ENCODE measurements around the gene CST9L.

The CST9L gene

GRCh38 chr20:23551383-23551782 is 16.9 kb downstream of the CST9L start:
- Histone ChIP-seq H3K4me3 (ENCODE audit: low read length) (no peak overlapping the region), H3K27me3 (ENCODE audit: control insufficient read depth, insufficient read depth, low read length) (no peaks in the 10 kb centered on the region), H3K4me1 (ENCODE audit: control insufficient read depth, insufficient read depth, low read length) (no peaks in the 10 kb centered on the region), H3K9ac (ENCODE audit: low read length) (no peak overlapping the region), H3K36me3 (ENCODE audit: control insufficient read depth, insufficient read depth, low read length) (no peaks in the 10 kb centered on the region), H3K27ac (ENCODE audit: low read depth, low read length) (no peak overlapping the region)

DNA sequence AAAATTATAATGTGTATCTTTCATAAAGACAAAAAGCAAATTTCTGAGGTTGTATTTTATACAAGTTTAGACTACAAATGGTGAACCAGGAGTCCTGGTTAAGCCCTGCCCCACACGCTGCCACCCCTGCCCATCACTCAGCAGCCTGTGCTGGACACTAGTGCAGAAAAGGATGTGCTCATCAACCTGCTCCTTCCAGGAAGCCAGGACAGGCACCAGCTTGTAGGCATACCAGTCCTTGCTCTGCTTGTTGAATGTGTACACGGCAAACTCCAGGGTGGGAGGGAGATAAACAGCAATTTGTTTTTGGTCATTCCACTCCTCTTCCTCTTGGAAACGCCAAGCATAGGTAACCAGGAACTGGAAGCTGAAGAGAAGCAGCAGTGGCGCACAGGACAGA is 18.1 kb downstream of the CST9L start:
- no peak overlapping the region for H3K9ac ChIP-seq (ENCODE audit: low read length)
- no peaks in the 10 kb centered on the region for H3K36me3 ChIP-seq (ENCODE audit: control insufficient read depth, insufficient read depth, low read length)
- H3K27me3 ChIP-seq (ENCODE audit: control insufficient read depth, insufficient read depth, low read length), result no peaks in the 10 kb centered on the region
- H3K4me3 ChIP-seq (ENCODE audit: low read length), result no peak overlapping the region
- H3K4me1 ChIP-seq (ENCODE audit: control insufficient read depth, insufficient read depth, low read length), result no peaks in the 10 kb centered on the region
- no peak overlapping the region for H3K27ac ChIP-seq (ENCODE audit: low read depth, low read length)

- Histone ChIP-seq H3K9ac (ENCODE audit: low read length) (no peak overlapping the region), H3K36me3 (ENCODE audit: control insufficient read depth, insufficient read depth, low read length) (no peaks in the 10 kb centered on the region), H3K4me1 (ENCODE audit: control insufficient read depth, insufficient read depth, low read length) (no peaks in the 10 kb centered on the region), H3K27me3 (ENCODE audit: control insufficient read depth, insufficient read depth, low read length) (no peaks in the 10 kb centered on the region), H3K27ac (ENCODE audit: low read depth, low read length) (no peak overlapping the region), H3K4me3 (ENCODE audit: low read length) (no peak overlapping the region)
These were observed 19.9 kb downstream of the CST9L start for GRCh38 chr20:23548408-23548807.

DNA sequence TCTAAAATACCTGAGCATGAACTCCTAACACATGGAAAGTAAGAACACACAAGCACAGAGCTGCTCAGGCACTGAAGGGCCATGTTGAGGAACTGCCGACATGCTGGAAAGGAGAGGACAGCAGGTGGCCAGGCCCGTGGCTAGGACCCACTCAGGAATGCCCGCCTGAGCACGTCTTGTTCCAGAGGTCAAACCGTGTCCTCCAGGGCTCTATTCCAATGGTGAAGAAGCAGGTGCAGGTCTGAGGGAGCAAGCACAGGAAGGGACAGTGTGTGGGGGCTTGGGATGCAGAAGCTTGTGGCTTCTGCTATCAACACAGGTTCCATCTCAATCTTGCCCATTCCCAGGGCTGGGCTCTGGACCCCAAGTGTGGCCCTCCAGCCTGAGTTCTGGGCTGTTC is 20.7 kb downstream of the CST9L start:
- Histone ChIP-seq H3K4me1 (ENCODE audit: control insufficient read depth, insufficient read depth, low read length) (no peaks in the 10 kb centered on the region), H3K27me3 (ENCODE audit: control insufficient read depth, insufficient read depth, low read length) (no peaks in the 10 kb centered on the region), H3K36me3 (ENCODE audit: control insufficient read depth, insufficient read depth, low read length) (no peaks in the 10 kb centered on the region), H3K4me3 (ENCODE audit: low read length) (no peak overlapping the region), H3K27ac (ENCODE audit: low read depth, low read length) (no peak overlapping the region), H3K9ac (ENCODE audit: low read length) (no peak overlapping the region)

DNA sequence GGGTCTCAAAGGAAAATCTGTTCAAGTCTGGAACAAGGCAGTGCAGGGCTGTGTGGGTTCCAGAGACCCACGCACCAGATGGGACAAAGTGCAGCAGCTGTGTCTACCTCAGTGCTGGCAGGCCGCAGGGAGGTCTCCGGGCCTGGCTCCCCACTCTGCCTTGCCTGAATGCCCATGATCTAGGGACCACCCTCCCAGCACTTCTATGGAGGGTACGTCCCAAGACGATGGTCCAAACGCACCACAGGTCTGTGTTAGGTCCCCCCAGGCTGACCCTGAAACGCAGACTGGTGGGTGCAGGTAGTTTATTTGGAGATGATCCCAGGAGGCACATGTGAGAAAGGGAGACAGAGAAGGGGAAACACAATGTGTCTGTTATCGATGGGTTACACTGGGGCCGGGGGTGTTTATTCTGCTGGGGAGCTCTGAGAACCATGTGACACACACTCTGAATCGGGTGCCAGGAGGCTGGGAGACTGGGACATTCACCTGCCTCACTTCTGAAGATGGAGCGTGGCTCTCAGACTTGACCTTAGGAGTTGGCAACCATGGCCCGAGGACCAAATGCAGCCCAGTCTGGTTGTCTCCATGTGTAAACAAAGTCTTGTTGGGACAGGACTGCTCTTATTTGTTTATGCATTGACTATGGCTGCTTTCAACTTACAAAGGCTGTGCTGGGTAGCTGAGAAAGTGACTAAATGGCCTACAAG is 21.7 kb downstream of the CST9L start:
- no peaks in the 10 kb centered on the region for H3K4me1 ChIP-seq (ENCODE audit: control insufficient read depth, insufficient read depth, low read length)
- no peak overlapping the region for H3K4me3 ChIP-seq (ENCODE audit: low read length)
- H3K36me3 ChIP-seq (ENCODE audit: control insufficient read depth, insufficient read depth, low read length), result no peaks in the 10 kb centered on the region
- H3K27ac ChIP-seq (ENCODE audit: low read depth, low read length), result no peak overlapping the region
- no peaks in the 10 kb centered on the region for H3K27me3 ChIP-seq (ENCODE audit: control insufficient read depth, insufficient read depth, low read length)
- H3K9ac ChIP-seq (ENCODE audit: low read length), result no peak overlapping the region

DNA sequence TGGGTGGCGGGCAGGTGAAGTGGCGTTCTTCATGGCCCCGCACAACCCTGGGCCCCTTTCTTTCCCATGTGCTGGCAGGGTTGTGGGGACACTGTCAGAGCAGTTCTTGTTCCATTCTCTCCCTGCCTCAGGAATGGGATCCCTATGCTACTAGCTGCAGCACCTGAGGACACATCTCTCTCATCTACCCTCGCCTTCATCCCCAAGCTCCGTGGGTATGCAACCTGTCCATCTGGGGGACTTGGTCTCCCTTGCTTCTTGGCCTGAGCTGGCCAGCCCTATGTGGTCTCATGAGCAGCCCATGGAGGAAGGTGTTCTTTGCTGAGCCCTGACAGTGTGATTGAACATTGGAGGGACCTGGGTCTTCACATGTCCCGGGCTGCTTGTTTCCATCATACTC is 24.2 kb downstream of the CST9L start:
- H3K27me3 ChIP-seq (ENCODE audit: control insufficient read depth, insufficient read depth, low read length), result no peaks in the 10 kb centered on the region
- no peak overlapping the region for H3K27ac ChIP-seq (ENCODE audit: low read depth, low read length)
- H3K4me3 ChIP-seq (ENCODE audit: low read length), result no peak overlapping the region
- no peaks in the 10 kb centered on the region for H3K36me3 ChIP-seq (ENCODE audit: control insufficient read depth, insufficient read depth, low read length)
- H3K4me1 ChIP-seq (ENCODE audit: control insufficient read depth, insufficient read depth, low read length), result no peaks in the 10 kb centered on the region
- H3K9ac ChIP-seq (ENCODE audit: low read length), result no peak overlapping the region

DNA sequence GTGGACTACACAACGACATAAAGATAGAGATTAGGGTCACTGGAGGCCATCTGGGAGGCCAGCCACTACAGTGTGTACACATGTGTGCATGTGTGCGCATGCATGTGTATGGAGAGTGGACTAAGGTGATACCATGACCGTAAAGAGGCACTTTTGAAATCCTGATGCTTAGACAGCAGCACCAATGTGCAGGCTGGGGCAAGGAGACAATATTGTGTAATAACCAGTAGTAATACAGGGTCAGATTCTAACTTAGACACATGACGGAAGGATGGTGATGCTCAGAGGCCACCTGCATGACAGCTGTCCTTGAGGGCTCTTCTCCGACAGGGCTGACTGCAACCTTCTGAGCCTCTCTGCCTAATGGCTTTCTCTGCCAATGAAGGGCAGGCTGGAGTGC is 25.5 kb downstream of the CST9L start:
- Histone ChIP-seq H3K9ac (ENCODE audit: low read length) (no peak overlapping the region), H3K4me1 (ENCODE audit: control insufficient read depth, insufficient read depth, low read length) (no peaks in the 10 kb centered on the region), H3K27ac (ENCODE audit: low read depth, low read length) (no peak overlapping the region), H3K36me3 (ENCODE audit: control insufficient read depth, insufficient read depth, low read length) (no peaks in the 10 kb centered on the region), H3K27me3 (ENCODE audit: control insufficient read depth, insufficient read depth, low read length) (no peaks in the 10 kb centered on the region), H3K4me3 (ENCODE audit: low read length) (no peak overlapping the region)

- Histone ChIP-seq H3K4me3 (ENCODE audit: low read length) (no peak overlapping the region), H3K27me3 (ENCODE audit: control insufficient read depth, insufficient read depth, low read length) (no peaks in the 10 kb centered on the region), H3K27ac (ENCODE audit: low read depth, low read length) (no peak overlapping the region), H3K9ac (ENCODE audit: low read length) (no peak overlapping the region), H3K4me1 (ENCODE audit: control insufficient read depth, insufficient read depth, low read length) (no peaks in the 10 kb centered on the region), H3K36me3 (ENCODE audit: control insufficient read depth, insufficient read depth, low read length) (no peaks in the 10 kb centered on the region)
These were observed 26.5 kb downstream of the CST9L start for GRCh38 chr20:23541776-23542175.

DNA sequence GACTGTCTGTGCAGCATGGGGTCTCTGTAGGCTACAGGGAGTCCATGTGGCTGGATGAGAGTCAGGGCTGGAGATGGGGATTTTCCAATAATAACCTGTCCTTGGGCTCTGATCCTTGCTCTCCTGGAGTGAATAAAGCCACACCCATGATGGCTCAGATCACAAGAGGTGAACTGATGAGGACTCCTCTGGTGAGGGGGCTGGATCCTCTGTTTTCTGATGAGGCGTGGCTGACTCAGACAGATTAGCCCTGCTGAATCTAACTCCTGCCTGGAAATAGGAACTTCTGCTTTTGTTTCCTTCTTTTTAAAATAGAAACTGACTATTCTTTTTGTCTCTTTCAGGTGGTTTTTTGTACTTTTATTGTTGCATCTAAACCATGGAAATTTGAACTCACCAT is 27.0 kb downstream of the CST9L start:
- Histone ChIP-seq H3K36me3 (ENCODE audit: control insufficient read depth, insufficient read depth, low read length) (no peaks in the 10 kb centered on the region), H3K27me3 (ENCODE audit: control insufficient read depth, insufficient read depth, low read length) (no peaks in the 10 kb centered on the region), H3K27ac (ENCODE audit: low read depth, low read length) (no peak overlapping the region), H3K4me3 (ENCODE audit: low read length) (no peak overlapping the region), H3K9ac (ENCODE audit: low read length) (no peak overlapping the region), H3K4me1 (ENCODE audit: control insufficient read depth, insufficient read depth, low read length) (no peaks in the 10 kb centered on the region)

GRCh38 chr20:23540624-23541023 is 27.7 kb downstream of the CST9L start:
- Histone ChIP-seq H3K27me3 (ENCODE audit: control insufficient read depth, insufficient read depth, low read length) (no peaks in the 10 kb centered on the region), H3K9ac (ENCODE audit: low read length) (no peak overlapping the region), H3K4me1 (ENCODE audit: control insufficient read depth, insufficient read depth, low read length) (no peaks in the 10 kb centered on the region), H3K4me3 (ENCODE audit: low read length) (no peak overlapping the region), H3K36me3 (ENCODE audit: control insufficient read depth, insufficient read depth, low read length) (no peaks in the 10 kb centered on the region), H3K27ac (ENCODE audit: low read depth, low read length) (no peak overlapping the region)

DNA sequence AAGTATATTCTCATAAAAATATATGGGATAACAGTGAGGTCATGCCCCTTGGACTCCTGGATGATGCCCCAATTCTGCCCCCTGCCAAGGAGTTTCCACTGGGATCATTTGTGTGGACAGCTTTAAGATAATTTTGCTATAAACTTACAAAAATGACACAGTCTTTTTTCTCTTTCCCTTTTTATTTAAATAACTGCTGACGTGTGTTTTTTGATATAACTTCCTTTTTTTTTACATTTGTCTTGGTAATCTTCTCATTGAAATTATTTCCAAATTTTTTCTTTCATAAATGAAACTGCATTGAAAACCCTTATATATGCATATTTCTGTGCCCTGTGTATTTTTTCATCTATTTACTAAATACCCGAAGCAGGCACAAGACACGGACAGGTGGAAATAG is 31.3 kb downstream of the CST9L start:
- no peak overlapping the region for H3K9ac ChIP-seq (ENCODE audit: low read length)
- H3K4me1 ChIP-seq (ENCODE audit: control insufficient read depth, insufficient read depth, low read length), result no peaks in the 10 kb centered on the region
- no peak overlapping the region for H3K4me3 ChIP-seq (ENCODE audit: low read length)
- no peaks in the 10 kb centered on the region for H3K36me3 ChIP-seq (ENCODE audit: control insufficient read depth, insufficient read depth, low read length)
- H3K27ac ChIP-seq (ENCODE audit: low read depth, low read length), result no peak overlapping the region
- H3K27me3 ChIP-seq (ENCODE audit: control insufficient read depth, insufficient read depth, low read length), result no peaks in the 10 kb centered on the region

GRCh38 chr20:23536328-23536974 is 31.8 kb downstream of the CST9L start:
- Histone ChIP-seq H3K9ac (ENCODE audit: low read length) (no peak overlapping the region), H3K27ac (ENCODE audit: low read depth, low read length) (no peak overlapping the region), H3K27me3 (ENCODE audit: control insufficient read depth, insufficient read depth, low read length) (no peaks in the 10 kb centered on the region), H3K4me3 (ENCODE audit: low read length) (no peak overlapping the region), H3K4me1 (ENCODE audit: control insufficient read depth, insufficient read depth, low read length) (no peaks in the 10 kb centered on the region), H3K36me3 (ENCODE audit: control insufficient read depth, insufficient read depth, low read length) (no peaks in the 10 kb centered on the region)
